ENCODE data around the gene TM9SF2.
"Not testable (repeated sequence)": the region's sequence is repeated elsewhere in the genome, so short reads cannot be mapped to it uniquely, and the experiment has no call there.

TM9SF2 gene

DNA sequence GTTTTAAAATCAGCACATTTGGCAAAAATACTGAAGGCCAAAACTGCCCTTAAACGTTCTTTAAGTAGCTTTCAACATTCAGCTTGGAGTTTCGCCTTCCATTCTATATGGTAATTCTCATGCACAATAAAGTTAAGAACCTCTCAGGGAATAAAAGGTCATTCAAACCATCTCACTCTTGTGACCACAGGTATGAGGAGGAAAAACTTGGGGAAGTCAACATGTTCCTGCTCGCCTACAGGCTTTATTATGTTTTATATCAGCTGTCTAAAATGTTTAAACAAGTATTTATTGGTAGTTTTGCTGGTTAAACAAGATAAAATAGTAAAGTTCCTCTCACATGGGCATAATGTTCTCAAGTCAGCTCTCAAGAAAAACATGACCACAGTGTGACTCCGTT is 19.9 kb upstream of the TM9SF2 start:
- Histone ChIP-seq H3K9me3 (no peaks in the 10 kb centered on the region), H3K27ac (peak overlapping the region in 1 of 2 donors; percentile 18), H3K4me1 (peaks cover 0 to 10% (median 2%) of the 10 kb centered on the region in 4 donors), H3K4me3 (no peak overlapping the region), H3K36me3 (no peaks in the 10 kb centered on the region), H3K27me3 (no peaks in the 10 kb centered on the region)
- intact Hi-C loops (cut with DNase I; ENCODE audit: low total_unique reads) = no loop called here
- no peak for DNase-seq
- TF ChIP-seq, protein P1, sequence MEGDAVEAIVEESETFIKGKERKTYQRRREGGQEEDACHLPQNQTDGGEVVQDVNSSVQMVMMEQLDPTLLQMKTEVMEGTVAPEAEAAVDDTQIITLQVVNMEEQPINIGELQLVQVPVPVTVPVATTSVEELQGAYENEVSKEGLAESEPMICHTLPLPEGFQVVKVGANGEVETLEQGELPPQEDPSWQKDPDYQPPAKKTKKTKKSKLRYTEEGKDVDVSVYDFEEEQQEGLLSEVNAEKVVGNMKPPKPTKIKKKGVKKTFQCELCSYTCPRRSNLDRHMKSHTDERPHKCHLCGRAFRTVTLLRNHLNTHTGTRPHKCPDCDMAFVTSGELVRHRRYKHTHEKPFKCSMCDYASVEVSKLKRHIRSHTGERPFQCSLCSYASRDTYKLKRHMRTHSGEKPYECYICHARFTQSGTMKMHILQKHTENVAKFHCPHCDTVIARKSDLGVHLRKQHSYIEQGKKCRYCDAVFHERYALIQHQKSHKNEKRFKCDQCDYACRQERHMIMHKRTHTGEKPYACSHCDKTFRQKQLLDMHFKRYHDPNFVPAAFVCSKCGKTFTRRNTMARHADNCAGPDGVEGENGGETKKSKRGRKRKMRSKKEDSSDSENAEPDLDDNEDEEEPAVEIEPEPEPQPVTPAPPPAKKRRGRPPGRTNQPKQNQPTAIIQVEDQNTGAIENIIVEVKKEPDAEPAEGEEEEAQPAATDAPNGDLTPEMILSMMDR (IDR thresholded peaks at IDR 0.05) = no peak

DNA sequence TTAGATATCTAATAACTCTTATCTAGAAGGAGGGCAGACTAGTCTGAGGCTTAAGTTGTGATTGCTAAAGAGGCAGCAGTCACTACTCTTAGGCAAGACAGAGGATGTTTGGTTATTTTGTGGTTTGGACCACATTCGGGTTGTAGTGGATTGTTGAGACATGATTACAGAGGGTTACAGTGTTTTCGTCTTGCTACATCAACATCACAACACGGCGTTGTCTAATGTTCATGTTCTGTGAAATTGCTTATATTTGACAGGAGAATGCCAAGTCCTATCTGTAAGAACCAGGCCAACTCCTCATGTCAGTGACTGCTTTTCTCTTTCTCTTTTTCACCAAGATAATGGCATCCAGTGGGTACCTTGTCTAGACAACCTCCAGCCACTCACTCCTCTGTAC is 16.8 kb upstream of the TM9SF2 start:
- Histone ChIP-seq H3K27me3 (no peaks in the 10 kb centered on the region), H3K9me3 (no peaks in the 10 kb centered on the region), H3K36me3 (no peaks in the 10 kb centered on the region), H3K27ac (no peak overlapping the region), H3K4me1 (peaks cover 0 to 10% (median 1%) of the 10 kb centered on the region in 4 donors), H3K4me3 (no peak overlapping the region)
- TF ChIP-seq, protein P1 (IDR thresholded peaks at IDR 0.05) = no peak
- intact Hi-C loops (cut with DNase I; ENCODE audit: low total_unique reads) = no loop called here
- no peak for DNase-seq

DNA sequence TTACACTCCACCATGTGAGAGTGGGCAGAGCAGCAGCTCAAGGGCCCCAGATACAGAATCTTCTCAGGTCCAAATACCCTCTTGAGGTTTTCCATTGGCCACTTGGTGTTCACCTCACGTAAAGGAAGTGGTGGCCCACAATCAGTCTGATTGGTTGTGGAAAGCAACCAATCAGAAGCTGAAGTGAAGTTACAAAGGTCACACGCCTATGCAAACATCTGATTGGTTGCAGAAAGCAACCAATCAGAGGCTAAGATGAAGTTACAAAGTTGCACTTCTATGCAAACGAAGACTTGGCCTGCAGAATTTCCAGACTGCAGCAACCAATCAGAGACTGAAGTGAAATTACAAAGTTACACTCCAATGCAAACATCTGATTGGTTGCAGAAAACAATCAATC is 14.3 kb upstream of the TM9SF2 start:
- DNase-seq = no peak
- Histone ChIP-seq H3K36me3 (no peaks in the 10 kb centered on the region), H3K4me1 (no peaks in the 10 kb centered on the region), H3K27ac (no peak overlapping the region), H3K27me3 (no peaks in the 10 kb centered on the region), H3K4me3 (no peak overlapping the region), H3K9me3 (no peaks in the 10 kb centered on the region)
- intact Hi-C loops (cut with DNase I; ENCODE audit: low total_unique reads) = no loop called here
- TF ChIP-seq, protein P1 (IDR thresholded peaks at IDR 0.05) = no peak

DNA sequence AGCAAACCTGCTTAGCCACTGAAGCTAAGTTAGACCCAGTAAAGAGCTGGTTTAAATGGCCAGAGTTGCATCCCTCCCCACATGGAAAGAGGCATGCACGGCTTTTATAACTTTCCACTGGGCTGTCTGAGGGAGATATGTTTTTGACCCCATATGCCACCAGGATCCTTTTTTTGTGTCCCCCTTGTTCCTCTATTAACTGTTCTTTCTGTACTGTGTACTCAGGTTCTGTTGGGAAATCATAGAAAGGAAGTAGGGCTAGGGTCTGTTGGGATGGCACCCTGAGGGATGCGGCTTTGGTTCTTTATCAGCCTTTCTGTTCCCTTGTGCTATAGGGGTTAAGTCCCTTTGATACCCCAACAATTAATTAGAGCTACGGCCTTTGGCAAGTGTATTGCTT is 12.2 kb upstream of the TM9SF2 start:
- intact Hi-C loops (cut with DNase I; ENCODE audit: low total_unique reads) = no loop called here
- TF ChIP-seq, protein P1 (IDR thresholded peaks at IDR 0.05) = no peak

DNA sequence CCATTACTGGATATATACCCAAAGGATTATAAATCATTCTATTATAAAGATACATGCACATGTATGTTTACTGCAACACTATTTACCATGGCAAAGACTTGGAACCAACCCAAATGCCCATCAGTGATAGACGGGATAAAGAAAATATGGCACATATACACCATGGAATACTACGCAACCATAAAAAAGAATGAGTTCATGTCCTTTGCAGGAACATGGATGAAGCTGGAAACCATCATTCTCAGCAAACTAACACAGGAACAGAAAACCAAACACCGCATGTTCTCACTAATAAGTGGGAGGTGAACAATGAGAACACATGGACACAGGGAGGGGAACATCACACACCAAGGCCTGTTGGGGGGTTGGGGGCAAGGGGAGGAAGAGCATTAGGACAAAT is 9.5 kb upstream of the TM9SF2 start:
- H3K9me3 ChIP-seq, H3K27ac ChIP-seq, DNase-seq, H3K27me3 ChIP-seq, H3K4me3 ChIP-seq, H3K36me3 ChIP-seq: not testable (repeated sequence)
- intact Hi-C loops (cut with DNase I; ENCODE audit: low total_unique reads) = loop anchor here (10.0 kb wide), 2 partner anchors 113 to 407 kb away; partner anchors contain the start of gene CLYBL
- peaks cover 0 to 11% (median 4%) of the 10 kb centered on the region in 4 donors for H3K4me1 ChIP-seq

More for the DNA sequence above, 12.2 kb upstream of the TM9SF2 start:
- no peaks in the 10 kb centered on the region for H3K4me1 ChIP-seq
- no peak overlapping the region for H3K27ac ChIP-seq
- H3K27me3 ChIP-seq = no peaks in the 10 kb centered on the region
- H3K4me3 ChIP-seq = no peak overlapping the region
- H3K36me3 ChIP-seq = no peaks in the 10 kb centered on the region
- no peaks in the 10 kb centered on the region for H3K9me3 ChIP-seq
- no peak for DNase-seq

DNA sequence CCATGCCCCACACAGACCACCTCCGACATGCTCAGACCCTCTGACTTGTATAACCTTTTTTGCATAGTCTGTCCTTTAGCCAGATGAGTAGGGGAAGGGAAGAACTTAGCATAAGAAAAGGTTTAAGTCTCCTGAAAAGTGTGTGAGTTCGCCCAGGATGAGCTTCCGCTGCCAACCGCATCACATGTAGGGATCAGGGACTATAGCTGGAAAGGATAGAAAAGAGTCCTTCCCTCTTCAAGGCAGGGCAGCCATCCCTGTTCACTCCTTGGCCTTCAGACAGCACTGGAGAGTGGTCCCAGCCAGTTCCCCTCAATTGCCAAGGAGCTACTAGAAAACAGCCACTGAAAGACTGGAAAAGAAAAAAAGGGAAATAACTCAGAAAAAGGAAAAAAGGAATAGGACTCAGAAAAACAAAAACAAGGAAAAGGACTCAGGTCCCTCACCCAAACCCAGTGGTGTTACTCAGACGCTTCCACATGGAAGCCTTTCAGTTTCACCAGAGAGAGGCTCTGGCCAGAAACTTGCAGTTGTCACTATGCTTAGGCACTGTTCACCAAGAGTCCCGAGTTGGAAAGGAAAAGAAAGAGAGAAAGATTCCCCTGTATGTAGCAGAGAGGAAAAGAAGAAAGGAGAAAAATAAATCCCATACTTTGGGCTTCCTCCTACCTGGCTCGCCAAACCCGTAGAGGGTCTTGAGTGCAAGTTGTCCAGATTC is 5.6 kb upstream of the TM9SF2 start:
- TF ChIP-seq, protein P1 (IDR thresholded peaks at IDR 0.05) = no peak
- Histone ChIP-seq H3K27ac (peak overlapping the region; percentile 15 to 94), H3K27me3 (no peaks in the 10 kb centered on the region), H3K36me3 (no peaks in the 10 kb centered on the region), H3K4me1 (peaks cover 0 to 36% (median 16%) of the 10 kb centered on the region in 4 donors), H3K9me3 (no peaks in the 10 kb centered on the region), H3K4me3 (peak overlapping the region; percentile 37 to 45)
- intact Hi-C loops (cut with DNase I; ENCODE audit: low total_unique reads) = loop anchor here (10.0 kb wide), 2 partner anchors 109 to 411 kb away; partner anchors contain the start of gene CLYBL
- no peak for DNase-seq
